OCI-M1 (cell line): ENCODE data around the gene ANKRD13B.
"Not testable (repeated sequence)": the region's sequence is repeated elsewhere in the genome, so short reads cannot be mapped to it uniquely, and the experiment has no call there.

Source experiments
- DNase-seq: peaks from one replicate; lab custom pipeline; 2025; lab: John Stamatoyannopoulos, UW

Gene ANKRD13B

DNA sequence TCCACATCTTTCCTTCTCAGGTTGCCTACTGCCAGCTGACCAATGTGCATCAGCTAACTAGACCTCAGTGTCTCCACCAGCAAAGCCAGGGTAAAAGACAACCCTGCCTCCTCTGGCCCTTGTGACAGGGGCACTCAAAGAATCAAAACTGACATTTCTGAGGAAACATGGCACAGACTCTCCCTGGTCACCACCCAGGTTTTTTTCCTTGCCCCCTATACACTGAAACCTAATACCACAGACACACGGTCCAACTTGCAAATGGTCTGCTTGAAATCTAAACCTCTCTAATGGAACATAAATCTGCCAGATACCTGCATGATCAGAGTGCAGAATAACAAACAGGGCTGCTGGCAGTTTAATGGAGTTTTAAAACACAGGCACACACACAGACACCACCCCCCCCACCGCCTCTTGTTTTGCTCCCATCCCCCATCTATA lies 49.3 kb downstream of the ANKRD13B start:
- no peak for DNase-seq

DNA sequence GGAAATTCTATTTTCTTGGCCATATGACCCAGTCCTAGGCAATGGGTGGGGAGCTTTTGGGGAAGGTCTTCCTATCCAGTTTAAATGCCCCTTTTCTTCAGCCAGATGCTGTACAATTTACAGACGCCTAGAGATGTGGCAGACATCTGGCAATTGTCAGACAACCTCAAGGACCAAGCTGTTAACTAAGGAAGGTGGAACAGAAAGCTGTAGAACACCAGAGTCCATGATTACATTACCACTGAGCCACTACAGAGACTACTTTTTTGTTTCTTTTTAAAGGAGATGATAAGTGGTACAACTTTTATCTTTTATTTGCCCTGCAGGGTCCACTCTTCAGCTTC lies 50.9 kb downstream of the ANKRD13B start:
- no peak for DNase-seq

DNA sequence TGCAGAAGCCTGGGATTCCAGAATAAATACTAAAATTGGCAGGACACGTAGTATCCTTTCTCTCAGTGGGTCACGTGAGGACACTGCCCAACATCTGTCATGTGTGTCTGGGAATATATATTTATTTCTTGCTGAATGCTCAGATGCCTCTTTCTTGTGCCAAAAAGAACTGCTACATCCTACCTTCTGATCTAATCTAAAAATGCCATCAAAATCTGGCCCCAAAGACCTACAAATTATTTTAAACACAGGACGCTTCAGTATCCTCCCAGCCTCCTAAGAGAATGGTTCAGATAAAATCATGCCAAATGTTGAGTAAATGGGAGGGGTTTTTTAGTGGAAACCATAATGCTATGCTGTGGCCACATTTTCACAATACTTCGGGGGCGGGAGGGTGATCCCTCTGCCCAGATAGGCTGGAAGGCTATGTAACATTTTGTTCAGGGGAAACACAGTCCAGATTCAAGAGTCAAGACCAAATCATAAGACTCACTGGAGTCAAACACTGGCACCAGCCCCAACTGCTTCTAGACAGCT lies 52.7 kb downstream of the ANKRD13B start:
- DNase-seq = peak; percentile 89

- no peak for DNase-seq
Observed at GRCh38 chr17:29648005-29648404, 55.1 kb downstream of the ANKRD13B start.

DNA sequence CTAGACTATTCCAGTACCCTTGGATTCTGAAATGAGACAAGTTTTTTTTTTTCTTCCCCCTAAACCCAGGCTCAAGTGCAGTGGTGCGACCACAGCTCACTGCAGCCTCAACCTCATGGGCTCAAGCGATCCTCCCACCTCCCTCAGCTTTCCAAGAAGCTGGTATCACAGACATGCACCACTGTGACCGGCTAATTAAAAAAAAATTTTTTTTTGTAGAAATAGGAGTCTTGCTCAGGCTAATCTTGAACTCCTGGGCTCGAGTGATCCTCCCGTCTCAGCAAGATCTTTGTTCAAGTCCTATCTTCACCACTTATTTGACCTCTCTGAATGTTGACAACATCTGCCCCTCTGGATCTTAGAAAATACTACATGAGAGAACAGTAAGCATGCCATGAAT lies 56.4 kb downstream of the ANKRD13B start:
- peak; percentile 92 for DNase-seq

- DNase-seq = peak; percentile 70
Observed at GRCh38 chr17:29650396-29650795, 57.5 kb downstream of the ANKRD13B start.

DNA sequence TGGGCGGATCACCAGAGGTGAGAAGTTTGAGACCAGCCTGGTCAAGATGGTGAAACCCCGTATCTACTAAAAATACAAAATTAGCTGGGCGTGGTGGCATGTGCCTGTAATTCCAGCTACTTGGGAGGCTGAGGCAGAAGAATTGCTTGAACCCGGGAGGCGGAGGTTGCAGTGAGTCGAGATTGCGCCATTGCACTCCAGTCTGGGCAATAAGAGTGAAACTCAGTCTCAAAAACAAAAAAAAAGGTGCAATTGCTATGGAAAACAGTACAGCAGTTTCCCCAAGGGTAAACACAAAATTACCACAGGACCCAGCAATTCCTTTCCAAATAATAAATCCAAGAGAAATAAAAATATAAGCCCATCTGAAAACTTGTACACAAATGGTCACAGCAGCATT lies 59.0 kb downstream of the ANKRD13B start:
- DNase-seq = not testable (repeated sequence)

DNA sequence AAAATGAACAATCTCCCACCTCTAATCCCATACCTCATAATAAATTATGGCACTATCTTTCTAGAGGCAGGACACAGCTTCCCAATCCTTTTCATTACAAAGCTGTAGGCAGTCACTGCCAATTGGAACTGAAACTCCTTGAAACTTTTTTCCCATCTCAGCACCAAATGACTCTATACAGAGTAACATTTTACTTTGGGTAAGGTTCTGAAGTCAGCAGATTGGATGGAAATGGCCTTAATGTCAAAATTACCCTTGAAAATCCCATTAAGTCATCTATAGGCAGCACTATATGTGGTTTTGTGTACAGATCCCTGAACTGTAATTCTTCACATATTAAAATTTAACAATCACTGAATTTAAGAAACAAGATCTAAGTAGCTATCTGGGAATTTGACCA lies 60.0 kb downstream of the ANKRD13B start:
- DNase-seq = no peak

- DNase-seq = peak; percentile 88
Observed at GRCh38 chr17:29653995-29654714, 61.2 kb downstream of the ANKRD13B start.

DNA sequence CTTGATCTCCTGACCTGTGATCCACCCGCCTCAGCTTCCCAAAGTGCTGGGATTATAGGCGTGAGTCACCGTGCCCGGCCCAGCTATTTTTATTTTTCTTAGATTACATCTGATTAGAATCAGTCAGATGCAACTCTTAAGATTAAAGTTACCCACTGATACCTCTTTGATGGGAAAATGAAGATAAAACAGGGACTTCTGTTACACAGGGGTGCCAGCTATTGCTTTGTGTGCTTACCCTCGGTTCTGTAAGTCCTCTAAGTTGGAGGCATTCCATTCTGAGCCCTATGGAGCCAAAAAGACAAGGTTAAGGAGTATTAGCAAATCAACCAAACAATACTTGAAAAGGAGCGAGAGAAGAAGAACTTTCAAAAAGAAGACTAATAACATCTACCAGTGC lies 62.4 kb downstream of the ANKRD13B start:
- no peak for DNase-seq

- DNase-seq = no peak
Observed at GRCh38 chr17:29659155-29659554, 66.2 kb downstream of the ANKRD13B start.

- DNase-seq = no peak
Observed at GRCh38 chr17:29661213-29661612, 68.3 kb downstream of the ANKRD13B start.

GRCh38 chr17:29663155-29663554 lies 70.2 kb downstream of the ANKRD13B start:
- peak; percentile 80 for DNase-seq
